ENCODE measurements around the gene CA4.
"Not testable (repeated sequence)": the region's sequence is repeated elsewhere in the genome, so short reads cannot be mapped to it uniquely, and the experiment has no call there.

Gene CA4

DNA sequence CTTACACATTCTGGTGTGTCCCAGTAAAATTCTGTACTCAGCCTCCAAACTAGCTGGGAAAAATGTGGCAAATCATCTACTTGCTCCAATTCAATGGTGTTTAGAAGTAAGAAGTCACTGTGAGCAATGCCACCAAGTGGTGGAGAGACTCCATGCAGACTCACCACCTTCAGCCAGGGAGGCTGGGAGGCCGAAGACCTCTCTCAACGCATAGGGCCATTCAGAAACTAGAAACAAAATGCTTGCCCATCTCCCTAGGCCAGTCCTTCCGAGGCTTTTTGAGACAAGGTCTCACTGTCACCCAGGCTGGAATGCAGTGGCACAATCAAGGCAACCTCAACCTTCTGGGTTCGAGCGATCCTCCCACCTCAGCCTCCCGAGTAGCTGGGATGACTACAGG, 25.0 kb downstream of the CA4 start:
- H3K27ac ChIP-seq (ENCODE audit: low read depth, low read length); H3K36me3 ChIP-seq (ENCODE audit: control insufficient read depth, insufficient read depth, low read length); H3K27me3 ChIP-seq (ENCODE audit: control insufficient read depth, insufficient read depth, low read length); H3K4me1 ChIP-seq (ENCODE audit: control insufficient read depth, insufficient read depth, low read length); H3K4me3 ChIP-seq (ENCODE audit: low read length); H3K9ac ChIP-seq (ENCODE audit: low read length): not testable (repeated sequence)

DNA sequence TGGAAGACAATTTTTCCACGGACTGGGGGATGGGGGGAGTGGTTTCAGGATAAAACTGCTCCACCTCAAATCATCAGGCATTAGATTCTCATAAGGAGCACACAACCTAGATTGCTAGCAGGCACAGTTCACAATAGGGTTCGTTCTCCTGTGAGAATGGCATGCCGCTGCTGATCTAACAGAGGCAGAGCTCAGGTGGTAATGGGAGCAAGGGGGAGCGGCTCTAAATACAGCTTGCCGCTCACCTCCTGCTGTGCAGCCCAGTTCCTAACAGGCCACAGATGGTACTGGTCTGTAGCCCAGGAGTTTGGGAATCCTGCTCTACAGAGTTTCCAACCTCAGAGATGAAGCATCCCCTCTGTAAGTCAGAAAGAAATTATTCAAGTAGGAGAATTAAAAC, 27.0 kb downstream of the CA4 start:
- H3K36me3 ChIP-seq (ENCODE audit: control insufficient read depth, insufficient read depth, low read length); H3K4me1 ChIP-seq (ENCODE audit: control insufficient read depth, insufficient read depth, low read length); H3K4me3 ChIP-seq (ENCODE audit: low read length): not testable (repeated sequence)

GRCh38 chr17:60178180-60178579, 28.4 kb downstream of the CA4 start:
- not testable (repeated sequence) for H3K36me3 ChIP-seq (ENCODE audit: control insufficient read depth, insufficient read depth, low read length); H3K27me3 ChIP-seq (ENCODE audit: control insufficient read depth, insufficient read depth, low read length); H3K27ac ChIP-seq (ENCODE audit: low read depth, low read length); H3K9ac ChIP-seq (ENCODE audit: low read length); H3K4me3 ChIP-seq (ENCODE audit: low read length); H3K4me1 ChIP-seq (ENCODE audit: control insufficient read depth, insufficient read depth, low read length)

More for the DNA sequence above, 27.0 kb downstream of the CA4 start:
- H3K27ac ChIP-seq (ENCODE audit: low read depth, low read length); H3K9ac ChIP-seq (ENCODE audit: low read length); H3K27me3 ChIP-seq (ENCODE audit: control insufficient read depth, insufficient read depth, low read length): not testable (repeated sequence)

DNA sequence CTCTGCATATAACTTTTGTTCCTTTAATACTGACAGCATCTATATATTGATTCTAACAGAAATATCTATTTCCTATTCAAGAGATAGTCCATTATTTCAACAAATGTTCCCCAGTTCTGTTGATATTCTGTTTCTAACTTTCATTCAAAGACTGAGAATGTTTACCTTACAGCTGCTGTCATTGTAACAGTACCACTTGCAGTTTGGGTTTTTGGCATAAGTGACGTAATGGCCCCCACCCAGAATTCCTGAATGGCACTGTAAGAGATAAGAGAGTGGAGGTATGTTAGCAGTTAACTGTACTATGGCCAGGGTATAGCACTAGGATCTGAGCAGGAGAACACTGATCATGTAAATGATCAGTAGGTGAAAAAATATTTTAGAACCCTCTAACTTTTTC, 30.6 kb downstream of the CA4 start:
- H3K4me3 ChIP-seq (ENCODE audit: low read length); H3K9ac ChIP-seq (ENCODE audit: low read length); H3K36me3 ChIP-seq (ENCODE audit: control insufficient read depth, insufficient read depth, low read length); H3K27me3 ChIP-seq (ENCODE audit: control insufficient read depth, insufficient read depth, low read length); H3K4me1 ChIP-seq (ENCODE audit: control insufficient read depth, insufficient read depth, low read length); H3K27ac ChIP-seq (ENCODE audit: low read depth, low read length): not testable (repeated sequence)

DNA sequence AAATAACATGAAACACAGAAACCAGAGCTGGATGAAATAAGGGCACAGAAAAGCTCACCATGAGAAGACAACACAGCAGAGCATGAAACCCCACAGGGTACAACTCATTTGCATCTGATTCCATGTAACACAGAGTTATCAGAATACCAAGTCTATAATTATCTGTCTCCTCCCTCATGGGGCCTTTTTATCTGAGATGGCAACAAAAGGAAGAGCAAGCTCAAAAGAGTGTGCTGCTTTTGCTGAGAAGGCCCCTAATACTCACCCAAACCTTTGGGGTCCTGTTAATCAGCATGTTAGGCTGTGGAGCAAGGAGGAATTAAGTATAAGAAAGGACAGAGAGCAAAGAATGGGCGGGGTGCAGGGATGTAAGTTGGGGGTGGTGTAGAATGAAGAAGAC, 36.6 kb downstream of the CA4 start:
- H3K9ac ChIP-seq (ENCODE audit: low read length); H3K36me3 ChIP-seq (ENCODE audit: control insufficient read depth, insufficient read depth, low read length); H3K27me3 ChIP-seq (ENCODE audit: control insufficient read depth, insufficient read depth, low read length); H3K4me1 ChIP-seq (ENCODE audit: control insufficient read depth, insufficient read depth, low read length); H3K27ac ChIP-seq (ENCODE audit: low read depth, low read length); H3K4me3 ChIP-seq (ENCODE audit: low read length): not testable (repeated sequence)

DNA sequence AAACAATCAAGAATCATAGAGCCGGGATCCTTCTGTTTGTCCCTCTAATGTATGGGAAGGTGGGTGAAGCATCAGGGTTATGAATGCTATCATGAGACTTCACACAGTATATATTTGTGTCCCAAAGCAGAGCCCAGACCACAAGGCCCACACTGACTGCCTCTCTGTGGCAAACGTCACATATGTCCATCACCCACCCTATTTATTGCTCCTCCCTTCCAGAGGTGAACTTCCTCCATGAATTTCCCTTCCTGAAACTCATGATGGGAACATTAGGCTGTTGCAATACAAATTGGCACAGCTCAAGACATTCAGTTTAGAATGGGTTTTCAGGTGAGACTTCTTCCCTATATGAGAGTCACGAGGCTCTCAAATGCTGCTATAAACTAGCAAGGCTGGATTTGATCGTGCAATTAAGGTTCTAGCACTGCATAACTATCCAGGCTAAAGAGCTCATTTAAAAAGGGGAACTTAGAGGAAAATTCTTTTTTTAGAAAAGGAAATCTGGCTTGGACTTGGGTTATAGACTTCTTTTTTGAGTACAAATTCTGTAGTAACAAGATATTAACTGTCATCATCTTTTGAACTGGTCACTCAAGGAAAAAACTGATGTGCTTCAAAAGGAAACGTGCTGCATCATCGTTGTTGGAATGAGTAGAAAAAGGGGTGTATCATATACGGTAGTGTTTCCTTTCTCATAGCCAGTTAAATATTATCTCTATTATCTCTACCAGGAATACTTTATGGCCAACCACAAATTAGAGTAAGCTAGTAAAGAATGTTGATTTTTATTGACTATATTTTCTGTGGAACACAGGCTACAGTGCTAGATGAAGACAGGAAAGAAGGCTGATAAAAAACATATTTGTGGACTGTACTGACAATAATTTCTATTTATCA, 37.3 kb downstream of the CA4 start:
- H3K4me1 ChIP-seq (ENCODE audit: control insufficient read depth, insufficient read depth, low read length); H3K27ac ChIP-seq (ENCODE audit: low read depth, low read length); H3K36me3 ChIP-seq (ENCODE audit: control insufficient read depth, insufficient read depth, low read length); H3K27me3 ChIP-seq (ENCODE audit: control insufficient read depth, insufficient read depth, low read length); H3K4me3 ChIP-seq (ENCODE audit: low read length); H3K9ac ChIP-seq (ENCODE audit: low read length): not testable (repeated sequence)

DNA sequence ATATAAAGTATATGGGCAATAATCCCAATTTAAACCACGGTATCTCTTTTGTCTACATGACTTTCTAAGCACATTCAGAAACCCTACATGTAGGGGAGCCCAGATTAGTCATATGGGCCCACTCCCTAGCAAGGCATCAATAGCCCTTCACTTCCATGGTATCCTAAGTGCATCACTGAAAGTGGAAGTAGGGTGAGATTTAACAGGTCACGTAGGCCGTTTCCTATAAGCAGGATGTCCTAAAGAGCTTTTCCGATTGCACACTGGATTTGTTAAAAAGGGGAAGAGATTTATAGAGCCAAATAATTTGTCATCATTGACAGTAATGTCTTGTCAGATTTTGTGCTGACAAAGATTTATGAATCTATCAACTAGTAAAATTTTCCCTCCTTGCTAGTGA, 39.0 kb downstream of the CA4 start:
- Histone ChIP-seq H3K4me3 (ENCODE audit: low read length) (no peak overlapping the region), H3K9ac (ENCODE audit: low read length) (no peak overlapping the region), H3K4me1 (ENCODE audit: control insufficient read depth, insufficient read depth, low read length) (no peaks in the 10 kb centered on the region), H3K36me3 (ENCODE audit: control insufficient read depth, insufficient read depth, low read length) (peaks cover 3% of the 10 kb centered on the region), H3K27ac (ENCODE audit: low read depth, low read length) (no peak overlapping the region), H3K27me3 (ENCODE audit: control insufficient read depth, insufficient read depth, low read length) (no peaks in the 10 kb centered on the region)

DNA sequence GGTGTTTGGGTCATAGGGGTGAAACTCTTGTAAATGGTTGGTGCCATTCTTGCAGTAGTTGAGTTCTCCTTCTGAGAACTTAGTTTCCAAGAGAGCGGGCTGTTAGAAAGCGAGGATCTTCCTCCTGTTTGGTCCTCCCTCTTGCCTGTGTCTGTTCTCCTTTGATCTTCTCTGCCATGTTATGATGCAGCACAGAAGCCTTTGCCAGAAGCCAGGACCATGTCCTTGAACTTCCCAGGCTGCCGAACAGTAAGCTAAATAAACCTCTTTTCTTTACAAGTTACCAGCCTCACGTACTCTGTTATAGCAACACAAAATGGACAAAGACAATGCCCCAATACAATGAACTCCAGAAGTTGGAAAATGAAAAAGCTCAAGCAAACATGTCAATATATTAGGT, 40.3 kb downstream of the CA4 start:
- H3K36me3 ChIP-seq (ENCODE audit: control insufficient read depth, insufficient read depth, low read length), result not testable (repeated sequence)

DNA sequence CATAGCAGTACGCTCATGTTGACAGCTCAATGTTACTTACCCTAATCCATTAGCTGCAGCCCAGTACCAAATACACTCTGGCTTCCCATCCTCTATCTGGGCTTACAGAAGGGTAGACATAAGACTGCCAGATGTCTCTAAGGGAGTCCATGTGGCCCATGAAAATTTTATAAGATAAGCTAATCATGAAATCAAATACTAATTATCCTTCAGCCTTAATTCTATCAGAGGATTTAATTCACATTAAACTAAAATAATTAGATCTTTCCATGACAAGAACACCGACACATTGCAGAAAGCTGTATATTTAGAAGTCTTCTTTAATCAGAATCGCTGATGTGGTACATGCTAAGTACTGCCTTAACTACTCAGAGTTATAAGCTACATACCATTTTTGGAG, 43.3 kb downstream of the CA4 start:
- H3K27me3 ChIP-seq (ENCODE audit: control insufficient read depth, insufficient read depth, low read length); H3K4me1 ChIP-seq (ENCODE audit: control insufficient read depth, insufficient read depth, low read length); H3K4me3 ChIP-seq (ENCODE audit: low read length); H3K27ac ChIP-seq (ENCODE audit: low read depth, low read length); H3K36me3 ChIP-seq (ENCODE audit: control insufficient read depth, insufficient read depth, low read length); H3K9ac ChIP-seq (ENCODE audit: low read length): not testable (repeated sequence)

More for the DNA sequence above, 40.3 kb downstream of the CA4 start:
- not testable (repeated sequence) for H3K4me1 ChIP-seq (ENCODE audit: control insufficient read depth, insufficient read depth, low read length); H3K27me3 ChIP-seq (ENCODE audit: control insufficient read depth, insufficient read depth, low read length); H3K4me3 ChIP-seq (ENCODE audit: low read length); H3K27ac ChIP-seq (ENCODE audit: low read depth, low read length); H3K9ac ChIP-seq (ENCODE audit: low read length)

DNA sequence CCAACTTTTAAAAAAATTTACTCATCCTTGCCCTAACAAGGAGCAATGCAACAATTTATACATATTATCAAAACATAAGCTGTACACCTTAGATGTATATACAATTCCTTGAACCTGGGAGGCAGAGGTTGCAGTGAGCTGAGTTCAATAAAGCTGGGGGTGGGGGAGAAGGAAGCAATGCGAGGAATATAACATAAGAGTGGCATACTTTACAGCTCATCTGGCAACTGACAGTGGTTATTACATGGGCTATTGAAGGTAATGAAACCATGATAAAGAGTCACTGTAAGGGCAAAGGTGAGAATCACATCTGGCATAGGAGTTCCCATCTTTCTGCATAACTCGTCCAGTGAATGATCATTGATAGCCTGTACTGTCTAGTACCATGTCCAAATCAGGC, 43.7 kb downstream of the CA4 start:
- no peak overlapping the region for H3K27ac ChIP-seq (ENCODE audit: low read depth, low read length)
- peaks cover 6% of the 10 kb centered on the region for H3K36me3 ChIP-seq (ENCODE audit: control insufficient read depth, insufficient read depth, low read length)
- no peak overlapping the region for H3K4me3 ChIP-seq (ENCODE audit: low read length)
- no peaks in the 10 kb centered on the region for H3K27me3 ChIP-seq (ENCODE audit: control insufficient read depth, insufficient read depth, low read length)
- H3K4me1 ChIP-seq (ENCODE audit: control insufficient read depth, insufficient read depth, low read length), result no peaks in the 10 kb centered on the region
- no peak overlapping the region for H3K9ac ChIP-seq (ENCODE audit: low read length)

GRCh38 chr17:60194141-60194540, 44.4 kb downstream of the CA4 start:
- H3K9ac ChIP-seq (ENCODE audit: low read length); H3K36me3 ChIP-seq (ENCODE audit: control insufficient read depth, insufficient read depth, low read length); H3K4me3 ChIP-seq (ENCODE audit: low read length); H3K27me3 ChIP-seq (ENCODE audit: control insufficient read depth, insufficient read depth, low read length); H3K27ac ChIP-seq (ENCODE audit: low read depth, low read length); H3K4me1 ChIP-seq (ENCODE audit: control insufficient read depth, insufficient read depth, low read length): not testable (repeated sequence)

DNA sequence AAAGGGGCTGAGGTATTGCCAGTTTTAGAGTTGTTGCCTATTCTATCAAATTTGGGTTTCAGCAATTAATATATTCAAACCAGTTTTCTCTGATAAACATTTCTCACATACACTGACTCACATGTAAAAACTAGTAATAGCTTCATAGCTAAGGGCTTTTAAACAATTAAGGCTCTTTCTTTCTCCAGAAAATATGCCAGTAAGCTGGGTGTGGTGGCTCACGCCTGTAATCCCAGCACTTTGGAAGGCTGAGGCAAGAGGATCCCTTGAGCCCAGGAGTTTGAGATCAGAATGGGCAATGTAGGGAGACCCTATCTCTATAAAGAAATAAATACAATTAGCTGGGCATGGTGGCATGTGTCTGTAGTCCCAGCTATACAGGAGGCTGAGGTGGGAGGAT, 48.9 kb downstream of the CA4 start:
- not testable (repeated sequence) for H3K9ac ChIP-seq (ENCODE audit: low read length); H3K36me3 ChIP-seq (ENCODE audit: control insufficient read depth, insufficient read depth, low read length); H3K4me3 ChIP-seq (ENCODE audit: low read length); H3K4me1 ChIP-seq (ENCODE audit: control insufficient read depth, insufficient read depth, low read length); H3K27me3 ChIP-seq (ENCODE audit: control insufficient read depth, insufficient read depth, low read length); H3K27ac ChIP-seq (ENCODE audit: low read depth, low read length)

- H3K4me3 ChIP-seq (ENCODE audit: low read length); H3K9ac ChIP-seq (ENCODE audit: low read length); H3K36me3 ChIP-seq (ENCODE audit: control insufficient read depth, insufficient read depth, low read length); H3K4me1 ChIP-seq (ENCODE audit: control insufficient read depth, insufficient read depth, low read length); H3K27ac ChIP-seq (ENCODE audit: low read depth, low read length); H3K27me3 ChIP-seq (ENCODE audit: control insufficient read depth, insufficient read depth, low read length): not testable (repeated sequence)
Measured at GRCh38 chr17:60205782-60206181, 56.0 kb downstream of the CA4 start.

Measured in rectal smooth muscle tissue (tissue), 1 donor.